WTC11 (cell line): Measurements from ENCODE around the gene CLPTM1L. TPM values are rescaled to one million over a fixed set of nuclear protein-coding genes. Genes with fewer than 3 reads are reported as not detected.
"Not testable (repeated sequence)": the region's sequence is repeated elsewhere in the genome, so short reads cannot be mapped to it uniquely, and the experiment has no call there.

Experiments
- ATAC-seq: fragments of 200-7000 bp; cut with Tn5 transposase; 2 replicates; pipeline ENCODE4 v1.10.0; 2021; ENCODE audit warnings: mild to moderate bottlenecking, moderate library complexity
- CTCF ChIA-PET: fragments of 300-600 bp; sonication (Branson Sonifier 250); formaldehyde crosslinking; loops from one replicate; lab custom pipeline; 2021; ENCODE audit warnings: antibody characterized with exemption; lab: Charles Lee
- POLR2A ChIA-PET: fragments of 350-600 bp; sonication (Branson Sonifier 250); formaldehyde crosslinking; loops from one replicate; lab custom pipeline; 2021; ENCODE audit warnings: antibody characterized with exemption; lab: Charles Lee
- DNase-seq: peaks from one replicate; pipeline ENCODE4 v3.0.0; 2021; ENCODE audit warnings: low spot score
- H3K27ac Mint-ChIP-seq: 2 replicates; pipeline ENCODE4 v1.8.0; 2021; ENCODE audit warnings: mixed read lengths
- H3K27me3 Mint-ChIP-seq: 2 replicates; pipeline ENCODE4 v1.8.0; 2021; ENCODE audit warnings: low read depth, mild to moderate bottlenecking, moderate library complexity, mixed read lengths
- H3K36me3 Mint-ChIP-seq: 2 replicates; pipeline ENCODE4 v1.8.0; 2021; ENCODE audit warnings: mixed read lengths
- H3K4me1 Mint-ChIP-seq: 2 replicates; pipeline ENCODE4 v1.8.0; 2022; ENCODE audit warnings: mixed read lengths
- H3K4me3 Mint-ChIP-seq: 2 replicates; pipeline ENCODE4 v1.8.0; 2021; ENCODE audit warnings: mild to moderate bottlenecking, moderate library complexity, mixed read lengths
- H3K9me3 Mint-ChIP-seq: 2 replicates; pipeline ENCODE4 v1.8.0; 2021; ENCODE audit warnings: mixed read lengths
- FOXP1 ChIP-seq: sonication (generic); formaldehyde crosslinking; IDR thresholded peaks from 2 replicates; pipeline ENCODE4 v1.8.0; 2022; ENCODE audit warnings: missing genetic modification reagents, mild to moderate bottlenecking, moderate library complexity, borderline replicate concordance
- NFYB ChIP-seq: sonication (generic); formaldehyde crosslinking; conservative IDR thresholded peaks from 2 replicates; pipeline ENCODE4 v1.8.0; 2022; ENCODE audit warnings: low read depth, missing genetic modification reagents
- NR2C2 ChIP-seq: sonication (generic); formaldehyde crosslinking; IDR thresholded peaks from 2 replicates; pipeline ENCODE4 v1.8.0; 2022; ENCODE audit warnings: mild to moderate bottlenecking, missing genetic modification reagents
- NR3C1 ChIP-seq: sonication (generic); formaldehyde crosslinking; conservative IDR thresholded peaks from 2 replicates; pipeline ENCODE4 v1.8.1; 2023; ENCODE audit warnings: low read depth, mild to moderate bottlenecking, missing genetic modification reagents
- SP1 ChIP-seq: sonication (generic); formaldehyde crosslinking; conservative IDR thresholded peaks from 2 replicates; pipeline ENCODE4 v1.8.1; 2022; ENCODE audit warnings: missing genetic modification reagents
- total RNA-seq: library from RNA; stranded (reverse); gene quantifications from 3 replicates; pipeline ENCODE4 v1.2.3, GENCODE V29; 2021
- TF ChIP-seq, protein P1 (sequence below): sonication (generic); formaldehyde crosslinking; IDR thresholded peaks from 2 replicates; pipeline ENCODE4 v1.8.1; 2023; ENCODE audit warnings: mild to moderate bottlenecking, missing genetic modification reagents
- TF ChIP-seq, protein P2 (sequence below): sonication (generic); formaldehyde crosslinking; IDR thresholded peaks from 2 replicates; pipeline ENCODE4 v1.8.1; 2022; ENCODE audit warnings: low read depth, mild to moderate bottlenecking, moderate library complexity, missing genetic modification reagents, borderline replicate concordance
- TF ChIP-seq, protein P3 (sequence below): sonication (generic); formaldehyde crosslinking; IDR thresholded peaks from 2 replicates; pipeline ENCODE4 v1.8.0; 2022; ENCODE audit warnings: mild to moderate bottlenecking, missing genetic modification reagents
- TF ChIP-seq, protein P4 (sequence below): sonication (generic); formaldehyde crosslinking; IDR thresholded peaks from 2 replicates; pipeline ENCODE4 v1.8.1; 2022; ENCODE audit warnings: mild to moderate bottlenecking, missing genetic modification reagents, moderate library complexity, borderline replicate concordance
- TF ChIP-seq, protein P5 (sequence below): sonication (generic); formaldehyde crosslinking; IDR thresholded peaks from 2 replicates; pipeline ENCODE4 v1.8.0; 2023; ENCODE audit warnings: missing genetic modification reagents
- TF ChIP-seq, protein P6 (sequence below): fragments of 250-450 bp; sonication (Bioruptor Pico); IDR thresholded peaks from 2 replicates; pipeline ENCODE4 v2.1.2; 2022; ENCODE audit warnings: mild to moderate bottlenecking, moderate library complexity

Gene CLPTM1L
- total RNA-seq, 1 experiment from 2014 or later = 92.8 TPM

DNA sequence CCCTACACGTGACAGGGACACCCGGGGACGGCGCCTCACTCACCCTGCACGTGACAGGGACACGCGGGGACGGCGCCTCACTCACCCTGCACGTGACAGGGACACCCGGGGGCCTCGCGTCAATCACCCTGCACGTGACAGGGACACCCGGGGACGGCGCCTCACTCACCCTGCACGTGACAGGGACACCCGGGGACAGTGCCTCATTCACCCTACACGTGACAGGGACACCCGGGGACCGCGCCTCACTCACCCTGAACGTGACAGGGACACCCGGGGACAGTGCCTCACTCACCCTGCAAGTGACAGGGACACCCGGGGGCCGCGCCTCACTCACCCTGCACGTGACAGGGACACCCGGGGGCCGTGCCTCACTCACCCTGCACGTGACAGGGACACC lies 55.3 kb downstream of the CLPTM1L start:
- H3K4me3 Mint-ChIP-seq, H3K27me3 Mint-ChIP-seq, DNase-seq, CTCF ChIA-PET, H3K9me3 Mint-ChIP-seq, ATAC-seq, POLR2A ChIA-PET, H3K27ac Mint-ChIP-seq, H3K4me1 Mint-ChIP-seq: not testable (repeated sequence)
- H3K36me3 Mint-ChIP-seq = peaks cover 19% of the 10 kb centered on the region

DNA sequence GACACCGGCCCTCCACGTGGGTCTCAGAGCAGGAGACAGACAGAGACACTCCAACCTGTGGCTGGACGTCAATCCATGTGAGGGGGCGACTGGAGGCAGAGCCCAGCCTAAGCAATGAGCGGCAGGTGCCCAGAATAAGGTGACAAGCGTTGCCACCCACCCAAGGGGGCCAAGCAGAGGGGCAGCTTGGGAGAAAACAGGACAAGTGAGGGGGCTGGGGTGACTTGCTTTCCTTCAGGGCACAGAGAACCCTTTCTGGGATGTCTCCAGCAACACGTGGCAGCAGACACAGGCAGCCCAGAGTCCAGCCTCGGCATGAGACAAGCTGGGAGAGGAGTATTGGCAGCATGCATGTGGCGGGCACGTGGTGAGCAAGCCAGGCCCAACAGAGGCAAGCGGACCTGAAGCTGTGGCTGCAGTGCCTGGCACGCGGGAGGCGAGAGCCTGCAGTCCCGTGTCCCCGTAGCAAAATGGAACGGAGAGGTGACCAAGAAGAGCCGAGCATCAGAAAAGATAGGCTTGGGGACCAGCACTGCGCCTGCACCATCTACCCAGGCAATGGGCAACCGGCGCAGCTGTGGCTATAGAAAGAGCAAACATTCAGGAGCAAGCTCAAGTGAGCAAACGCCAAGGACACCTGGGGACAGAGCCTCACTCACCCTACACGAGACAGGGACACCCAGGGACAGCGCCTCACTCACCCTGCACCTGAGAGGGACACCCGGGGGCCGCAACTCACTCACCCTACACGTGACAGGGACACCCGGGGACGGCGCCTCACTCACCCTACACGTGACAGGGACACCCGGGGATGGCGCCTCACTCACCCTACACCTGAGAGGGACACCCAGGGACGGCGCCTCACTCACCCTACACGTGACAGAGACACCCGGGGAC lies 56.2 kb downstream of the CLPTM1L start:
- H3K4me1 Mint-ChIP-seq = peaks cover 8% of the 10 kb centered on the region
- DNase-seq (no peak), ATAC-seq (no peak)
- CTCF ChIA-PET = no interaction called here
- POLR2A ChIA-PET = no interaction called here
- H3K27me3 Mint-ChIP-seq = no peaks in the 10 kb centered on the region
- H3K4me3 Mint-ChIP-seq = no peak overlapping the region
- H3K36me3 Mint-ChIP-seq = peaks cover 19% of the 10 kb centered on the region
- TF ChIP-seq, protein P1, sequence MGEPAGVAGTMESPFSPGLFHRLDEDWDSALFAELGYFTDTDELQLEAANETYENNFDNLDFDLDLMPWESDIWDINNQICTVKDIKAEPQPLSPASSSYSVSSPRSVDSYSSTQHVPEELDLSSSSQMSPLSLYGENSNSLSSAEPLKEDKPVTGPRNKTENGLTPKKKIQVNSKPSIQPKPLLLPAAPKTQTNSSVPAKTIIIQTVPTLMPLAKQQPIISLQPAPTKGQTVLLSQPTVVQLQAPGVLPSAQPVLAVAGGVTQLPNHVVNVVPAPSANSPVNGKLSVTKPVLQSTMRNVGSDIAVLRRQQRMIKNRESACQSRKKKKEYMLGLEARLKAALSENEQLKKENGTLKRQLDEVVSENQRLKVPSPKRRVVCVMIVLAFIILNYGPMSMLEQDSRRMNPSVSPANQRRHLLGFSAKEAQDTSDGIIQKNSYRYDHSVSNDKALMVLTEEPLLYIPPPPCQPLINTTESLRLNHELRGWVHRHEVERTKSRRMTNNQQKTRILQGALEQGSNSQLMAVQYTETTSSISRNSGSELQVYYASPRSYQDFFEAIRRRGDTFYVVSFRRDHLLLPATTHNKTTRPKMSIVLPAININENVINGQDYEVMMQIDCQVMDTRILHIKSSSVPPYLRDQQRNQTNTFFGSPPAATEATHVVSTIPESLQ = no peak
- no peak for TF ChIP-seq NR3C1 (CRISPR knock-in tag)
- TF ChIP-seq, protein P2, sequence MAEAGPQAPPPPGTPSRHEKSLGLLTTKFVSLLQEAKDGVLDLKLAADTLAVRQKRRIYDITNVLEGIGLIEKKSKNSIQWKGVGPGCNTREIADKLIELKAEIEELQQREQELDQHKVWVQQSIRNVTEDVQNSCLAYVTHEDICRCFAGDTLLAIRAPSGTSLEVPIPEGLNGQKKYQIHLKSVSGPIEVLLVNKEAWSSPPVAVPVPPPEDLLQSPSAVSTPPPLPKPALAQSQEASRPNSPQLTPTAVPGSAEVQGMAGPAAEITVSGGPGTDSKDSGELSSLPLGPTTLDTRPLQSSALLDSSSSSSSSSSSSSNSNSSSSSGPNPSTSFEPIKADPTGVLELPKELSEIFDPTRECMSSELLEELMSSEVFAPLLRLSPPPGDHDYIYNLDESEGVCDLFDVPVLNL = no peak
- TF ChIP-seq, protein P3, sequence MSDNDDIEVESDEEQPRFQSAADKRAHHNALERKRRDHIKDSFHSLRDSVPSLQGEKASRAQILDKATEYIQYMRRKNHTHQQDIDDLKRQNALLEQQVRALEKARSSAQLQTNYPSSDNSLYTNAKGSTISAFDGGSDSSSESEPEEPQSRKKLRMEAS (CRISPR knock-in tag) = no peak
- TF ChIP-seq, protein P4, sequence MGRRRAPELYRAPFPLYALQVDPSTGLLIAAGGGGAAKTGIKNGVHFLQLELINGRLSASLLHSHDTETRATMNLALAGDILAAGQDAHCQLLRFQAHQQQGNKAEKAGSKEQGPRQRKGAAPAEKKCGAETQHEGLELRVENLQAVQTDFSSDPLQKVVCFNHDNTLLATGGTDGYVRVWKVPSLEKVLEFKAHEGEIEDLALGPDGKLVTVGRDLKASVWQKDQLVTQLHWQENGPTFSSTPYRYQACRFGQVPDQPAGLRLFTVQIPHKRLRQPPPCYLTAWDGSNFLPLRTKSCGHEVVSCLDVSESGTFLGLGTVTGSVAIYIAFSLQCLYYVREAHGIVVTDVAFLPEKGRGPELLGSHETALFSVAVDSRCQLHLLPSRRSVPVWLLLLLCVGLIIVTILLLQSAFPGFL (CRISPR knock-in tag) = no peak
- TF ChIP-seq, all 79 proteins: peak for 0
- no peak overlapping the region for H3K27ac Mint-ChIP-seq
- no peaks in the 10 kb centered on the region for H3K9me3 Mint-ChIP-seq

DNA sequence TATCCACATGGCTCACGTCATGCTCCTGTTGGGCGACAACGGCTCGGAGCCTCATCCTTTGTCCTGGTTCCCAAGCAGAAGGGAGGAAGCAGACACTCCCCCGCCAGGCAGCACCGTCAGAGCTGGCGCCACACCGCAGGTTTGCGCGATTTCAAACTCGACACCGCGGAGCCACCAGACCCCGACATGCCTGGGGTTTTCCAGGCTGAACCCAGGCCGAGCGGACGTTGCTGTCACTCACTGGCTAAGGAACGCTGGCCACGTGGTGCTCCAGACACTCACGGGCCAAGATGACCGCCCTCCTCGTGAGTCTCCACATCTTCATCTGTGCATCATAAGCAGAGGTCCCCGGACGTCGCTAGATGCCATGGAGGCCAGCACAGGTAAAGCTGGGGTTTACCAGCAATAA lies 59.0 kb downstream of the CLPTM1L start:
- DNase-seq = no peak
- no peaks in the 10 kb centered on the region for H3K9me3 Mint-ChIP-seq
- no peaks in the 10 kb centered on the region for H3K4me1 Mint-ChIP-seq
- TF ChIP-seq, protein P5, sequence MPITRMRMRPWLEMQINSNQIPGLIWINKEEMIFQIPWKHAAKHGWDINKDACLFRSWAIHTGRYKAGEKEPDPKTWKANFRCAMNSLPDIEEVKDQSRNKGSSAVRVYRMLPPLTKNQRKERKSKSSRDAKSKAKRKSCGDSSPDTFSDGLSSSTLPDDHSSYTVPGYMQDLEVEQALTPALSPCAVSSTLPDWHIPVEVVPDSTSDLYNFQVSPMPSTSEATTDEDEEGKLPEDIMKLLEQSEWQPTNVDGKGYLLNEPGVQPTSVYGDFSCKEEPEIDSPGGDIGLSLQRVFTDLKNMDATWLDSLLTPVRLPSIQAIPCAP (CRISPR knock-in tag) = no peak
- TF ChIP-seq, protein P6, sequence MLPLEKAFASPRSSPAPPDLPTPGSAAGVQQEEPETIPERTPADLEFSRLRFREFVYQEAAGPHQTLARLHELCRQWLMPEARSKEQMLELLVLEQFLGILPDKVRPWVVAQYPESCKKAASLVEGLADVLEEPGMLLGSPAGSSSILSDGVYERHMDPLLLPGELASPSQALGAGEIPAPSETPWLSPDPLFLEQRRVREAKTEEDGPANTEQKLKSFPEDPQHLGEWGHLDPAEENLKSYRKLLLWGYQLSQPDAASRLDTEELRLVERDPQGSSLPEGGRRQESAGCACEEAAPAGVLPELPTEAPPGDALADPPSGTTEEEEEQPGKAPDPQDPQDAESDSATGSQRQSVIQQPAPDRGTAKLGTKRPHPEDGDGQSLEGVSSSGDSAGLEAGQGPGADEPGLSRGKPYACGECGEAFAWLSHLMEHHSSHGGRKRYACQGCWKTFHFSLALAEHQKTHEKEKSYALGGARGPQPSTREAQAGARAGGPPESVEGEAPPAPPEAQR = no peak
- no peak for TF ChIP-seq SP1 (CRISPR knock-in tag)
- no peak for TF ChIP-seq FOXP1 (CRISPR knock-in tag)
- peaks cover 22% of the 10 kb centered on the region for H3K36me3 Mint-ChIP-seq
- H3K27ac Mint-ChIP-seq = peak overlapping the region; percentile 45; the same call in 1 of the 2 replicates
- H3K4me3 Mint-ChIP-seq = no peak overlapping the region
- CTCF ChIA-PET = no interaction called here
- no peaks in the 10 kb centered on the region for H3K27me3 Mint-ChIP-seq
- POLR2A ChIA-PET = no interaction called here
- ATAC-seq = no peak

DNA sequence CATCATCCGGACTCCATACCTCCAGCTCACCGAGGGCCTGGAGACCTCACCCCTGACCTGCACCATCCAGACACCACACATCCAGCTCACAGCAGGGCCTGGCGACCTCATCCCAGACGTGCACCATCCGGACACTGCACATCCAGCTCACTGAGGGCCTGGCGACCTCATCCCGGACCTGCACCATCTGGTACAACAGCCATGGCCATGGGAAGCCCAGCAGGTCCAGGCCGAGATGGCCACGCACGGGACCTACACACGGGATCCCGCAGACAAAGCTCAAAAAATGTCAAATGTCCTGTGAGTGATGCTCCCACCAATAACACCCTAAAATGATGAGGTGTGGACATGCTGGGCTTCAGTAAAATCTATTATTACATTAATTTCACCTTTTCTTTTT lies 59.8 kb downstream of the CLPTM1L start:
- TF ChIP-seq NR2C2 (CRISPR knock-in tag) = no peak
- no peak for TF ChIP-seq NFYB (CRISPR knock-in tag)
- Mint-ChIP-seq H3K9me3 (no peaks in the 10 kb centered on the region), H3K27ac (no peak overlapping the region; the same call in 1 of the 2 replicates), H3K36me3 (peaks cover 22% of the 10 kb centered on the region), H3K4me1 (no peaks in the 10 kb centered on the region), H3K27me3 (no peaks in the 10 kb centered on the region), H3K4me3 (no peak overlapping the region)
- CTCF ChIA-PET = interaction anchor here (0.7 kb wide), 1 partner anchor 31 kb away, joined by 4 read pairs; no protein-coding TSS in a partner anchor
- DNase-seq = no peak
- POLR2A ChIA-PET = no interaction called here
- ATAC-seq = no peak

DNA sequence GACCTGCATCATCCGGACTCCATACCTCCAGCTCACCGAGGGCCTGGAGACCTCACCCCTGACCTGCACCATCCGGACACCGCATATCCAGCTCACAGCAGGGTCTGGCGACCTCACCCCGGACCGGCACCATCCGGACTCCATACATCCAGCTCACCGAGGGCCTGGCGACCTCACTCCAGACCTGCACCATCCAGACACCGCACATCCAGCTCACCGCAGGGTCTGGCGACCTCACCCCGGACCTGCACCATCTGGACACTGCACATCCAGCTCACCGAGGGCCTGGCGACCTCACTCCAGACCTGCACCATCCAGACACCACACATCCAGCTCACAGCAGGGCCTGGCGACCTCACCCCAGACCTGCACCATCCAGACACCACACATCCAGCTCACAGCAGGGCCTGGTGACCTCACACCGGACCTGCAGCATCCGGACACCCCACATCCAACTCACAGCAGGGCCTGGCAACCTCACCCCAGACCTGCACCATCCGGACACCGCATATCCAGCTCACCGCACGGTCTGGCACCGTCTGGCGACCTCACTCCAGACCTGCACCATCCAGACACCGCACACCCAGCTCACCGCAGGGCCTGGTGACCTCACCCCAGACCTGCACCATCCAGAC lies 60.4 kb downstream of the CLPTM1L start:
- H3K4me3 Mint-ChIP-seq, ATAC-seq, DNase-seq, H3K9me3 Mint-ChIP-seq, H3K27me3 Mint-ChIP-seq, H3K4me1 Mint-ChIP-seq, POLR2A ChIA-PET: not testable (repeated sequence)
- Mint-ChIP-seq H3K36me3 (peaks cover 22% of the 10 kb centered on the region), H3K27ac (peak overlapping the region; percentile 36; the same call in 1 of the 2 replicates)
- CTCF ChIA-PET = interaction anchor here (0.5 to 0.7 kb wide), 2 partner anchors 30 to 77 kb away, joined by 3 to 4 read pairs; no protein-coding TSS in a partner anchor

DNA sequence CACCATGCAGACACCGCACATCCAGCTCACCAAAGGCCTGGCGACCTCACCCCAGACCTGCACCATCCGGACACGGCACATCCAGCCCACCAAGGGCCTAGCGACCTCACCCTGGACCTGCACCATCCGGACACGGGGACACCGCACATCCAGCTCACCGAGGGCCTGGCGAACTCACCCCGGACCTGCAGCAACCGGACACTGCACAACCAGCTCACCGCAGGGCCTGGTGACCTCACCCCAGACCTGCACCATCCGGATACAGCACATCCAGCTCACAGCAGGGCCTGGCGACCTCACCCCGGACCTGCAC lies 61.2 kb downstream of the CLPTM1L start:
- H3K4me1 Mint-ChIP-seq, H3K9me3 Mint-ChIP-seq, ATAC-seq, H3K27me3 Mint-ChIP-seq, POLR2A ChIA-PET, H3K4me3 Mint-ChIP-seq: not testable (repeated sequence)
- CTCF ChIA-PET = interaction anchor here (0.5 kb wide), 1 partner anchor 77 kb away, joined by 3 read pairs; no protein-coding TSS in a partner anchor
- H3K36me3 Mint-ChIP-seq = peaks cover 23% of the 10 kb centered on the region
- peak; percentile 4 for DNase-seq
- 0 out of 2 replicates have a peak overlapping the region, but pooled peaks have one; percentile 15 for H3K27ac Mint-ChIP-seq
